ENCODE results near the gene PLXNA3.

The PLXNA3 gene

GRCh38 chrX:154469880-154470279, 11.8 kb downstream of the PLXNA3 start:
- no peak overlapping the region for H3K4me3 ChIP-seq (ENCODE audit: low read length in 2 of 2)
- peaks cover 0 to 2% of the 10 kb centered on the region in 2 donors for H3K27me3 ChIP-seq (ENCODE audit: control insufficient read depth in 1 of 2, insufficient read depth in 2 of 2, low read length in 2 of 2)
- H3K4me1 ChIP-seq (ENCODE audit: control insufficient read depth, insufficient read depth, low read length) = no peaks in the 10 kb centered on the region
- peaks cover 0 to 9% of the 10 kb centered on the region in 2 donors for H3K36me3 ChIP-seq (ENCODE audit: control insufficient read depth in 2 of 2, insufficient read depth in 2 of 2, low read length in 2 of 2)
- no peak overlapping the region for H3K9ac ChIP-seq (ENCODE audit: low read length in 2 of 2)
- no peaks in the 10 kb centered on the region for H3K9me3 ChIP-seq (ENCODE audit: control insufficient read depth in 2 of 2, low read length in 2 of 2)
- no peak overlapping the region for H3K27ac ChIP-seq (ENCODE audit: low read length)

- no peaks in the 10 kb centered on the region for H3K4me1 ChIP-seq (ENCODE audit: control insufficient read depth, insufficient read depth, low read length)
- H3K36me3 ChIP-seq (ENCODE audit: control insufficient read depth in 2 of 2, insufficient read depth in 2 of 2, low read length in 2 of 2) = peaks cover 0 to 9% of the 10 kb centered on the region in 2 donors
- H3K27ac ChIP-seq (ENCODE audit: low read length) = no peak overlapping the region
- no peaks in the 10 kb centered on the region for H3K9me3 ChIP-seq (ENCODE audit: control insufficient read depth in 2 of 2, low read length in 2 of 2)
- H3K4me3 ChIP-seq (ENCODE audit: low read length in 2 of 2) = no peak overlapping the region
- peaks cover 0 to 2% of the 10 kb centered on the region in 2 donors for H3K27me3 ChIP-seq (ENCODE audit: control insufficient read depth in 1 of 2, insufficient read depth in 2 of 2, low read length in 2 of 2)
- H3K9ac ChIP-seq (ENCODE audit: low read length in 2 of 2) = no peak overlapping the region
Observed at GRCh38 chrX:154470434-154470833, 12.4 kb downstream of the PLXNA3 start.

- H3K36me3 ChIP-seq (ENCODE audit: control insufficient read depth in 2 of 2, insufficient read depth in 2 of 2, low read length in 2 of 2) = peaks cover 0 to 11% of the 10 kb centered on the region in 2 donors
- peaks cover 0 to 2% of the 10 kb centered on the region in 2 donors for H3K27me3 ChIP-seq (ENCODE audit: control insufficient read depth in 1 of 2, insufficient read depth in 2 of 2, low read length in 2 of 2)
- no peak overlapping the region for H3K27ac ChIP-seq (ENCODE audit: low read length)
- H3K4me1 ChIP-seq (ENCODE audit: control insufficient read depth, insufficient read depth, low read length) = no peaks in the 10 kb centered on the region
- H3K9me3 ChIP-seq (ENCODE audit: control insufficient read depth in 2 of 2, low read length in 2 of 2) = no peaks in the 10 kb centered on the region
- no peak overlapping the region for H3K4me3 ChIP-seq (ENCODE audit: low read length in 2 of 2)
- H3K9ac ChIP-seq (ENCODE audit: low read length in 2 of 2) = no peak overlapping the region
Observed at GRCh38 chrX:154470914-154471568, 13.0 kb downstream of the PLXNA3 start.

DNA sequence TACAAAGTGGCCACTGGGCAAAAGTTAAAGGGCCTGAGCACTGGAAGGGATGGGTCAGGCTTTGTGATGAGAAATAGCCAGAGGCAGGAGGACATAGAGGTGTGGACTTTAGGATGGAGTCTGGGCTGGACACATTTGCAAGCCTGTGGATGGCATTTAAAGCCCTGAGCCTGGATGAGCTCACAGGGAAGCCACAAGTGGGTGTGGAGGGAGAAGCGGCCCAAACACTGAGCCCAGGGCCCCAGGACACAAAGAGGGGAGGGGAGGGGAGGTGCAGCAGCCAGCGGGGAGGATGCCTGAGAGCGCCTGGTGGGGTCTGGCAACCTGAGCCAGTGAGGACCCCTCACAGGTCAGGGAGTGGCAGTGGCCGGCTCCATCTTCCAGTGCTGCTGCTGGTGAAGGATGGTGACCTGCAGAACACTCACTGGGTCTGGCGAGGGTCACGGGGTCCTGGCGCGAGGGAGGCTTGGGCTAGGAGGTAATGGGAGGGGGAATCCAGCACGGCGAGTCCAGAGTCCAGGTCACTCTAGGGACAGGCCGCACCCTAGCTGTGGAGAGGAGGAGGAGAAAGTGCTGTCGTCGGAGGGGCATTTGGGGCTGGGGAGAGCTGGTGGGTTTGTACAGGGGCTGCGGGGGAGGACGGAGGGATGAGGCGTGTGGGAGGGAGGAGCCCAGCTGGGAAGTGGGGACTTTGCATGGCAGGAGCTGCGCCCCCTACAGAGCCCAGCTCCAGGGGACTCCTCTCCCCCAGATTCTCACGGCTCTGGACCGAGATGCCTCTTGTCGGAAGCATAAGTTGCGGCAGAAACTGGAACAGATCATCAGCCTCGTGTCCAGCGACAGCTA, 14.0 kb downstream of the PLXNA3 start:
- peaks cover 0 to 11% of the 10 kb centered on the region in 2 donors for H3K36me3 ChIP-seq (ENCODE audit: control insufficient read depth in 2 of 2, insufficient read depth in 2 of 2, low read length in 2 of 2)
- no peak overlapping the region for H3K4me3 ChIP-seq (ENCODE audit: low read length in 2 of 2)
- no peaks in the 10 kb centered on the region for H3K4me1 ChIP-seq (ENCODE audit: control insufficient read depth, insufficient read depth, low read length)
- H3K9ac ChIP-seq (ENCODE audit: low read length in 2 of 2) = no peak overlapping the region
- no peak overlapping the region for H3K27ac ChIP-seq (ENCODE audit: low read length)
- H3K9me3 ChIP-seq (ENCODE audit: control insufficient read depth in 2 of 2, low read length in 2 of 2) = no peaks in the 10 kb centered on the region
- peaks cover 0 to 4% of the 10 kb centered on the region in 2 donors for H3K27me3 ChIP-seq (ENCODE audit: control insufficient read depth in 1 of 2, insufficient read depth in 2 of 2, low read length in 2 of 2)

- Histone ChIP-seq H3K4me1 (ENCODE audit: control insufficient read depth, insufficient read depth, low read length) (peaks cover 2% of the 10 kb centered on the region), H3K27me3 (ENCODE audit: control insufficient read depth in 1 of 2, insufficient read depth in 2 of 2, low read length in 2 of 2) (peaks cover 0 to 4% of the 10 kb centered on the region in 2 donors), H3K27ac (ENCODE audit: low read length) (no peak overlapping the region), H3K9ac (ENCODE audit: low read length in 2 of 2) (no peak overlapping the region), H3K4me3 (ENCODE audit: low read length in 2 of 2) (no peak overlapping the region), H3K9me3 (ENCODE audit: control insufficient read depth in 2 of 2, low read length in 2 of 2) (no peaks in the 10 kb centered on the region), H3K36me3 (ENCODE audit: control insufficient read depth in 2 of 2, insufficient read depth in 2 of 2, low read length in 2 of 2) (peaks cover 0 to 11% of the 10 kb centered on the region in 2 donors)
Observed at GRCh38 chrX:154472685-154473632, 14.9 kb downstream of the PLXNA3 start.

GRCh38 chrX:154473683-154474082, 15.6 kb downstream of the PLXNA3 start:
- no peaks in the 10 kb centered on the region for H3K9me3 ChIP-seq (ENCODE audit: control insufficient read depth in 2 of 2, low read length in 2 of 2)
- no peak overlapping the region for H3K27ac ChIP-seq (ENCODE audit: low read length)
- no peak overlapping the region for H3K4me3 ChIP-seq (ENCODE audit: low read length in 2 of 2)
- H3K4me1 ChIP-seq (ENCODE audit: control insufficient read depth, insufficient read depth, low read length) = peaks cover 7% of the 10 kb centered on the region
- peaks cover 0 to 11% of the 10 kb centered on the region in 2 donors for H3K36me3 ChIP-seq (ENCODE audit: control insufficient read depth in 2 of 2, insufficient read depth in 2 of 2, low read length in 2 of 2)
- H3K27me3 ChIP-seq (ENCODE audit: control insufficient read depth in 1 of 2, insufficient read depth in 2 of 2, low read length in 2 of 2) = peaks cover 0 to 4% of the 10 kb centered on the region in 2 donors
- no peak overlapping the region for H3K9ac ChIP-seq (ENCODE audit: low read length in 2 of 2)

DNA sequence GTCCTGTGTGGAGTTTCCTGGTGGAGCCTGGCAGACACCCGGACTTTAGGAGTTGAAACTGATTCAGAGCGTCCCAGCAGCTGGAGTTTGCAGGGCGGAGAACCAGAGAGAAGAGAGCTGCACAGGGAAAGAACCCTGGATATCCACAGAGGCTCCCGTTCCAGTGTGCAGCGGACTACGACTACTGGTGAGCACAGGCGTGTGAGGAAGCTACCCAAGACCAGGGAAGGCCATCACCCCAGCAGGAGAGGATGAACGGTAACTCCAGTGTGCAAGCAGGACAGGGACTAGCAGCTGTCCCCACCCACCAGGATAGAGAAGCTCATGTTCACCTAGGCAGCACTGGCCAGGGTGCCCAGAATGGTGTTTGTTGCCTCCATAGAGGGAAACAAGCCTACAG, 18.7 kb downstream of the PLXNA3 start:
- Histone ChIP-seq H3K4me1 (ENCODE audit: control insufficient read depth, insufficient read depth, low read length) (peaks cover 13% of the 10 kb centered on the region), H3K9ac (ENCODE audit: low read length in 2 of 2) (no peak overlapping the region), H3K27ac (ENCODE audit: low read length) (no peak overlapping the region), H3K4me3 (ENCODE audit: low read length in 2 of 2) (no peak overlapping the region), H3K36me3 (ENCODE audit: control insufficient read depth in 2 of 2, insufficient read depth in 2 of 2, low read length in 2 of 2) (peaks cover 0 to 2% of the 10 kb centered on the region in 2 donors), H3K9me3 (ENCODE audit: control insufficient read depth in 2 of 2, low read length in 2 of 2) (no peaks in the 10 kb centered on the region), H3K27me3 (ENCODE audit: control insufficient read depth in 1 of 2, insufficient read depth in 2 of 2, low read length in 2 of 2) (peaks cover 0 to 2% of the 10 kb centered on the region in 2 donors)

DNA sequence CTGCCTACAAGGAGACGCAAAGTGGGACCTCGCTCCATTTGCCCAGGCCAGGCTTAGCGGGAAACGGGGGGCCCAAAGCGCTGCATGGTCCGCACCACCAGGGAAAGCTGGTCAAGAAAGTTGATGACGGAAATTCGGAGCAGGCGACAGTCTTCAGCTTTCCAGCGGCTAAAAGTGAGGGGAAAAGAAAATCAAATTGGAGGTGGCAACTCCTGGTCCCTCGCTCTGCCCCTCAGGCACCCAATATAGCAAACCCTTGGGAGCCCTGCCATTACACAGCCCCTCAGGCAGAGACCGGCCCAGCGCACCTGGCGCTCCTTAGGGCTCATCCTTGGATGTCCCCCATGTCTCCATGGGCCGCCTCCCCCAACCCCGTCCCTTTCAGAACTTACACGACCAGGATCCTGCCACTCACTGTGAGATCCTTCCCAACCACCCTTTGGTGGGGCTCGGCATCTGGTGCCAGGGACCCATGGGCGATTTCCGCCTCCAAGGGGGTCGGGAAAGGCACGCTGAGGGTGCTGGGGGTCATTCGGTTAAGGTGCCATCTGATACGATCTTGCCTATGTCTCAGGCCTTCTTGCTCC, 19.9 kb downstream of the PLXNA3 start:
- Histone ChIP-seq H3K36me3 (ENCODE audit: control insufficient read depth in 2 of 2, insufficient read depth in 2 of 2, low read length in 2 of 2) (peaks cover 0 to 2% of the 10 kb centered on the region in 2 donors), H3K9me3 (ENCODE audit: control insufficient read depth in 2 of 2, low read length in 2 of 2) (no peaks in the 10 kb centered on the region), H3K27ac (ENCODE audit: low read length) (peak overlapping the region; percentile 53), H3K9ac (ENCODE audit: low read length in 2 of 2) (peak overlapping the region; percentile 47 to 55), H3K27me3 (ENCODE audit: control insufficient read depth in 1 of 2, insufficient read depth in 2 of 2, low read length in 2 of 2) (peaks cover 0 to 2% of the 10 kb centered on the region in 2 donors), H3K4me1 (ENCODE audit: control insufficient read depth, insufficient read depth, low read length) (peaks cover 13% of the 10 kb centered on the region), H3K4me3 (ENCODE audit: low read length in 2 of 2) (peak overlapping the region; percentile 57 to 72)

DNA sequence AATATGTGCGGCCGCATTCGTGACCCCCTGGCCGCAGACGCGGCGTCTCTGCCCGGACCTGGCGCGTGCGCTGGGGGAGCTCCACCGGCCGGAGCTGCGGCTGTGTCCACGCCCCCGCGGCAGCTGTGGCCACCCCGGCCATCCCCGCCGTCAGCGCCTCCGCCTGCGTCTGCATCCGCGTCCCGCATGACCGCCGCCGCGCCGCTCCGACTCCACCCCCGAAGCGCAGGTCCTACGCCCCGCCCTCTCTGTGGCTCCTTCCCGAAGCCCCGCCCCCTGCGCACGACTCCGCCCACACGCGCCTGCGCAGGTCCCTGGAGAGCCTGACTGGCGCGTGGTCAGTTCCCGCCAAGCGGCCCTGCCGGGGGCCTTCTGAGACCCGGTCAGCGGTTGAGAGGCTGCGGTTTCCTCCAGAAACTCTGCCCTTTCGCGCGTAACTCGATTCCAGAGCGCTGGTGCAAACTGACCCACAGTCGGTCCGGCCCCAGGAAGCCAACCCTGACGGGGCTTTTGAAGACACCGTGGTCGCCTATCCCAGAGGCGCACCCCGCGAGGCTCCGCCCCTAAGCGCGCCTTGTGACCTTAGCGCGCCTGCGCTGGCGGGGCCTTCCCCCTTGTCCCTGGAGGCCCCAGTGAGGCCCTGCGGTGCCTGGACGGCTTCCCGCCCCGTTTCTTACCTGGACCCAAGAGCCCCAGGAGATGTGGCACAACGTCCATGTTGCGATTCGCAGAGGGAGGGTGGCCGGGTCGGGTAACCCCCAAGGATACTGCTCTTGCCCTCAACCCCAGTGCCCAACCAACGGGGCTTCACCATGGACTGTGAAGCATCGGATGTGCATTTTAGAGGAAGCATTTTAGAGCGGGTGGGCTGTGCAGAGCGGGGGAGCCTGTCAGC, 20.9 kb downstream of the PLXNA3 start, which contains the start of gene LAGE3:
LAGE3 (minus strand) TSS at position 554 of the 895 bp plus-strand sequence; CDS start at position 188, 366 bp downstream.
- H3K9ac ChIP-seq (ENCODE audit: low read length in 2 of 2) = peak within 1 kb of the TSS; percentile 51 to 57
- peak within 1 kb of the TSS; percentile 57 to 72 for H3K4me3 ChIP-seq (ENCODE audit: low read length in 2 of 2)
- H3K36me3 ChIP-seq (ENCODE audit: control insufficient read depth in 2 of 2, insufficient read depth in 2 of 2, low read length in 2 of 2) = peaks cover 0 to 3% of the 10 kb centered on the region in 2 donors
- peak within 1 kb of the TSS; percentile 53 for H3K27ac ChIP-seq (ENCODE audit: low read length)
- peaks cover 13% of the 10 kb centered on the region for H3K4me1 ChIP-seq (ENCODE audit: control insufficient read depth, insufficient read depth, low read length)
- peaks cover 0 to 2% of the 10 kb centered on the region in 2 donors for H3K27me3 ChIP-seq (ENCODE audit: control insufficient read depth in 1 of 2, insufficient read depth in 2 of 2, low read length in 2 of 2)
- H3K9me3 ChIP-seq (ENCODE audit: control insufficient read depth in 2 of 2, low read length in 2 of 2) = no peaks in the 10 kb centered on the region

Measured in stomach smooth muscle (tissue), 2 donors.